Common myeloid progenitor, CD34-positive (primary cell): Measurements from ENCODE around the gene TMOD4. TPM values are rescaled to one million over a fixed set of nuclear protein-coding genes. Genes with fewer than 3 reads are reported as not detected.

Source experiments
- CTCF ChIA-PET: fragments of 350-600 bp; sonication (Branson Sonifier 250); formaldehyde crosslinking; loops from one replicate; lab custom pipeline; 2021; ENCODE audit warnings: antibody characterized with exemption; lab: Charles Lee
- POLR2A ChIA-PET: fragments of 350-600 bp; sonication (Branson Sonifier 250); formaldehyde crosslinking; loops from one replicate; lab custom pipeline; 2021; ENCODE audit warnings: antibody characterized with exemption; lab: Charles Lee
- DNase-seq, 3 donors: peaks; one replicate each; pipeline versions ENCODE4 v3.0.0 to v3.0.0-alpha.2; 2013
- H3K27ac ChIP-seq, 2 experiments: 1 replicate in 1 of 2; 2 replicates in 1 of 2; pipeline ENCODE4 v1.7.0; 2013; ENCODE audit warnings: inconsistent platforms in 2 of 2, low read length in 2 of 2, mild to moderate bottlenecking in 2 of 2, low read depth in 1 of 2, moderate library complexity in 1 of 2; ENCODE audit not compliant: severe bottlenecking in 2 of 2, insufficient read depth in 1 of 2, poor library complexity in 1 of 2
- H3K27me3 ChIP-seq, 5 experiments: replicated peaks in 2 of 5; 1 replicate in 3 of 5; 2 replicates in 2 of 5; pipeline versions ENCODE4 v1.6.1 to v1.7.0; 2013; ENCODE audit warnings: low read length in 4 of 5, mild to moderate bottlenecking in 2 of 5, moderate library complexity in 2 of 5, inconsistent platforms in 1 of 5; ENCODE audit not compliant: insufficient read depth in 5 of 5, control insufficient read depth in 4 of 5
- H3K36me3 ChIP-seq, 4 experiments: 1 replicate in 2 of 4; 2 replicates in 2 of 4; pipeline versions ENCODE4 v1.6.1 to v1.7.0; 2013; ENCODE audit warnings: low read length in 3 of 4, control low read depth in 1 of 4, mild to moderate bottlenecking in 1 of 4; ENCODE audit not compliant: control insufficient read depth in 4 of 4, insufficient read depth in 4 of 4
- H3K4me1 ChIP-seq, 4 experiments: 1 replicate in 3 of 4; 2 replicates in 1 of 4; pipeline versions ENCODE4 v1.6.1 to v1.7.1; 2013; ENCODE audit warnings: low read length in 3 of 4, mild to moderate bottlenecking in 3 of 4, control low read depth in 1 of 4, inconsistent platforms in 1 of 4, moderate library complexity in 1 of 4; ENCODE audit not compliant: control insufficient read depth in 4 of 4, insufficient read depth in 4 of 4; ENCODE audit errors: control extremely low read depth in 1 of 4
- H3K4me3 ChIP-seq, 7 experiments: 1 replicate in 4 of 7; 2 replicates in 3 of 7; pipeline versions ENCODE4 v1.5.1 to v1.7.0; 2013; ENCODE audit warnings: mild to moderate bottlenecking in 7 of 7, low read length in 6 of 7, moderate library complexity in 6 of 7, inconsistent platforms in 2 of 7, low read depth in 2 of 7, control low read depth in 1 of 7; ENCODE audit not compliant: insufficient read depth in 4 of 7, control insufficient read depth in 1 of 7; ENCODE audit errors: extremely low read depth in 1 of 7
- H3K9me3 ChIP-seq, 5 experiments: 1 replicate in 4 of 5; 2 replicates in 1 of 5; pipeline versions ENCODE4 v1.6.1 to v1.7.1; 2013; ENCODE audit warnings: low read length in 4 of 5, mild to moderate bottlenecking in 2 of 5, inconsistent platforms in 1 of 5, low read depth in 1 of 5, moderate library complexity in 1 of 5; ENCODE audit not compliant: control insufficient read depth in 4 of 5, insufficient read depth in 2 of 5; ENCODE audit errors: control extremely low read depth in 1 of 5
- WGBS: methylation state at CpG from one replicate; pipeline ENCODE4 v1.1.5; 2013; ENCODE audit not compliant: insufficient coverage; 5-methylcytosine and 5-hydroxymethylcytosine counted together
- polyA plus RNA-seq: library from polyadenylated mRNA; unstranded; fragments of 120-200 nt; gene quantifications from one replicate; pipeline ENCODE4 v1.2.1, GENCODE V29; 2013

Gene TMOD4
- polyA plus RNA-seq: 0.94 TPM

DNA sequence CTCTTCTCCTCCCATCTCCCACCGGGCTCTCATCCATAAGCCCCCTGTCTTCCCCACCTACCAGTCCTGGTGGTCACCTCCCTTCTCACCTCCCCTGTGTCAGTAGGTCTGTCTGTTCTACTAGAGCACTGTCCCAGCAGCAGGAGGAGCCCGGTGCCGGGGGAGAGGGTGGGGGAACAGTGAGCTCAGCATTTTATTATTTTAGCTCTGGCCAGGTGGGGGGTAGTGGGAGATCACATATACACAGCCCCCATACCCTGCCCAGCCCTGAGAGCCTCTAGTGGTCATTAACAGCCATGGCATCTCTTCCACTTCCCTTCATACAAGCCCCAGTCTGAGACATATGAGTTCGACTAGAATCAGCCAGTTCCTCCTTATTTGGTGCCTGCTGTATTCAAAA, at the start of gene TMOD4:
TMOD4 (minus strand) TSS at position 119 of the 400 bp plus-strand sequence. CDS start 1,106 bp downstream, outside the sequence.
- WGBS: no CpG with 5 or more reads among the region's 4 CpGs
- Histone ChIP-seq H3K27ac (no peak within 1 kb of the TSS), H3K4me3 (no peak within 1 kb of the TSS), H3K9me3 (no peaks in the 10 kb centered on the region), H3K4me1 (no peaks in the 10 kb centered on the region), H3K36me3 (peaks cover 10 to 75% (median 53%) of the 10 kb centered on the region in 4 experiments), H3K27me3 (no peaks in the 10 kb centered on the region)
- ChIA-PET POLR2A (no interaction called here), CTCF (interaction anchor here (0.6 to 2.6 kb wide), 9 partner anchors 9 to 79 kb away, joined by 3 to 22 read pairs (median 3); partner anchors contain the start of genes PSMD4, TNFAIP8L2 and VPS72)
- peak; percentile 45 to 72 (median 67) for DNase-seq

DNA sequence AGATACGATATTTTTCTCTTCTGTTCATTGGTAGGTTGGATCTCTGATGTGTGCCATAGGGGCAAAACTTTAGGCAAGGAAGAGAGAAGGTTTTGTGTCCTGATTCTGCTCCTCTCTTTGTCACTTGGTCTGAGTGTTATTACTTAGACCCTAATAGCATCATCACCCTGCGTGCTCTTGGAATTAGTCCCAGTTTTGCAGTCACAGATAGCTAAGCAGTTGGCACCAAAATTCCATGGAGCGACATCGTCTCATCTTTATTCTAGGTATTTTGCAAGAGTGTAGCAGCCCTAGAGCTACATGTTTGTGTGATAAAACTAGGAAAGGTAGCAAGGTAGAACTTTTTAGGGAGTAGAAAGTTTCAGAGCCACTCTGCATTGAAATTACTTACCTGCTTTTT, 46.3 kb upstream of the TMOD4 start:
- CTCF ChIA-PET: no interaction called here

GRCh38 chr1:151221616-151222015, 45.8 kb upstream of the TMOD4 start:
- WGBS: no CpG with 5 or more reads among the region's 1 CpG
- Histone ChIP-seq H3K27ac (no peak overlapping the region), H3K27me3 (no peaks in the 10 kb centered on the region), H3K9me3 (no peaks in the 10 kb centered on the region), H3K36me3 (peaks cover 6 to 25% (median 15%) of the 10 kb centered on the region in 4 experiments), H3K4me3 (no peak overlapping the region), H3K4me1 (no peaks in the 10 kb centered on the region)
- POLR2A ChIA-PET: no interaction called here
- CTCF ChIA-PET: no interaction called here
- no peak for DNase-seq

More for the DNA sequence above, 46.3 kb upstream of the TMOD4 start:
- Histone ChIP-seq H3K4me1 (no peaks in the 10 kb centered on the region), H3K27ac (no peak overlapping the region), H3K36me3 (peaks cover 6 to 27% (median 14%) of the 10 kb centered on the region in 4 experiments), H3K27me3 (no peaks in the 10 kb centered on the region), H3K9me3 (no peaks in the 10 kb centered on the region), H3K4me3 (no peak overlapping the region)
- 100% methylated on average over 2 of the region's 4 CpGs for WGBS
- no peak for DNase-seq
- POLR2A ChIA-PET: no interaction called here

DNA sequence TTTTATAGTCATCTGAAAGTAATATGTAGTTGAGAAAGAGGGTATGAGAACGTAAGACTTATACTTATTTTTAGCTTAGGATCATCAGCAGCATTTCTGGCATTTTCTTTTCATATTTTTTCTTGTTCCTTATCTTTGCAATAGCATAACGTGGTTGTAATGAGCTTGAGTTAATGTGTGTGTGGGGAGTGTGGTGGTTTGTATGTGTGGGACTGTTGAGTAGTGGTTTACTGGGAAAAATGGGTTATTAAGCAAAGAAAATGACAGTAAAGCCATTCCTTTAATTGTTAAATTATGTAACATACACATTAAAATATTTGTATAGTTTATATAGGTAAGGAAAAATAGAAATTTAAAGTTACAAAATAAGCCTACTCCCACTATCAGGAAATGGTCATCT, 37.8 kb upstream of the TMOD4 start:
- CTCF ChIA-PET: interaction anchor here (1.0 kb wide), 1 partner anchor 14 kb away, joined by 4 read pairs; no protein-coding TSS in a partner anchor
- no peaks in the 10 kb centered on the region for H3K9me3 ChIP-seq
- no peaks in the 10 kb centered on the region for H3K4me1 ChIP-seq
- POLR2A ChIA-PET: no interaction called here
- no peaks in the 10 kb centered on the region for H3K27me3 ChIP-seq
- peaks cover 5 to 18% (median 9%) of the 10 kb centered on the region in 4 experiments for H3K36me3 ChIP-seq
- WGBS: no CpG with 5 or more reads among the region's 2 CpGs
- H3K27ac ChIP-seq: no peak overlapping the region
- DNase-seq: no peak
- no peak overlapping the region for H3K4me3 ChIP-seq

DNA sequence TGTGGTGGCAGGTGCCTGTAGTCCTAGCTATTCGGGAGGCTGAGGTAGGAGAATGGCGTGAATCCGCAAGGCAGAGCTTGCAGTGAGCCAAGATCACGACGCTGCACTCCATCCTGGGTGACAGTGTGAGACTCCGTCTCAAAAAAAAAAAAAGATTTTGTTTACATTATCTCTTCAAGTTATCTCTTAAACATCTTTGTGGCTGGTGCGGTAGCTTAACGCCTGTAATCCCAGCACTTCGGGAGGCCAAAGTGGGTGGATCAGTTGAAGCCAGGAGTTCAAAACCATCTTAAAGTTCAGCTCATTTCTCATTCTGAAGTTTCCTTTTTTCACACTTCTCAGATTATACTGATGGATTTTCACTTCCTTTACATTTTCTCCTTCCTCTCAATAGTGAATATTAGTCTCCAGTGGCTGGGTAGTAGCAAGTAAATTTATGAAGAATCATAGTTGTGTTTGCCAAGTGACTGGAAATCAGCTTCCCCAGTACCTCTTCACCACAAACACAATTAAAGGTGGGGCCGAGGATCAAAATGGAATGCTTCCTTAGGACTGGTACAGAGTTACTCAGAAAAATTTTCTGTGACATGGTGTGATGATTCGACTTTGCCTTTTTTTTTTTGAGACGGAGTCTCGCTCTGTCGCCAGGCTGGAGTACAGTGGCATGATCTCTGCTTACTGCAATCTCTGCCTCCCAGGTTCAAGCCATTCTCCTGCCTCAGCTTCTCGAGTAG, 36.4 kb upstream of the TMOD4 start:
- WGBS: 95% methylated on average over 7 of the region's 15 CpGs

GRCh38 chr1:151210830-151211229, 35.0 kb upstream of the TMOD4 start:
- no peaks in the 10 kb centered on the region for H3K9me3 ChIP-seq
- H3K36me3 ChIP-seq: peaks cover 6 to 33% (median 21%) of the 10 kb centered on the region in 4 experiments
- CTCF ChIA-PET: interaction anchor here (1.2 kb wide), 1 partner anchor 16 kb away, joined by 3 read pairs; no protein-coding TSS in a partner anchor
- H3K27ac ChIP-seq: no peak overlapping the region
- no peaks in the 10 kb centered on the region for H3K4me1 ChIP-seq
- no peak for DNase-seq
- H3K4me3 ChIP-seq: no peak overlapping the region
- POLR2A ChIA-PET: no interaction called here
- H3K27me3 ChIP-seq: no peaks in the 10 kb centered on the region
- 80% methylated on average over 1 of the region's 1 CpG for WGBS

More for the DNA sequence above, 36.4 kb upstream of the TMOD4 start:
- Histone ChIP-seq H3K9me3 (no peaks in the 10 kb centered on the region), H3K4me1 (no peaks in the 10 kb centered on the region), H3K4me3 (no peak overlapping the region), H3K36me3 (peaks cover 5 to 26% (median 16%) of the 10 kb centered on the region in 4 experiments), H3K27ac (no peak overlapping the region), H3K27me3 (no peaks in the 10 kb centered on the region)
- CTCF ChIA-PET: interaction anchor here (0.6 to 1.9 kb wide), 9 partner anchors 13 to 1803 kb away, joined by 3 to 6 read pairs (median 3); no protein-coding TSS in a partner anchor
- DNase-seq: no peak
- POLR2A ChIA-PET: no interaction called here
